Stomach smooth muscle (tissue), 2 donors: ENCODE results near the gene ADCY1.

Experiments
- H3K27ac ChIP-seq: one replicate; pipeline ENCODE4 v1.7.0; 2013; ENCODE audit warnings: mild to moderate bottlenecking, low read length, inconsistent platforms
- H3K27me3 ChIP-seq, 2 donors: one replicate each; pipeline ENCODE4 v1.7.0; 2013; ENCODE audit warnings: low read length in 2 of 2; ENCODE audit not compliant: insufficient read depth in 2 of 2, control insufficient read depth in 1 of 2
- H3K36me3 ChIP-seq, 2 donors: one replicate each; pipeline ENCODE4 v1.7.0; 2013; ENCODE audit warnings: low read length in 2 of 2; ENCODE audit not compliant: control insufficient read depth in 2 of 2, insufficient read depth in 2 of 2
- H3K4me1 ChIP-seq: one replicate; pipeline ENCODE4 v1.7.0; 2013; ENCODE audit warnings: low read length; ENCODE audit not compliant: control insufficient read depth, insufficient read depth
- H3K4me3 ChIP-seq, 2 donors: one replicate each; pipeline ENCODE4 v1.7.0; 2013; ENCODE audit warnings: low read length in 2 of 2
- H3K9ac ChIP-seq, 2 donors: one replicate each; pipeline ENCODE4 v1.7.0; 2013; ENCODE audit warnings: low read length in 2 of 2, mild to moderate bottlenecking in 1 of 2
- H3K9me3 ChIP-seq, 2 donors: one replicate each; pipeline ENCODE4 v1.7.0; 2013; ENCODE audit warnings: low read length in 2 of 2; ENCODE audit not compliant: control insufficient read depth in 2 of 2
- donor health status: healthy.
- donor health status: Pancreatic carcinoma.

The ADCY1 gene

GRCh38 chr7:45680776-45681175 is 106.6 kb downstream of the ADCY1 start:
- H3K4me1 ChIP-seq, result no peaks in the 10 kb centered on the region
- no peaks in the 10 kb centered on the region for H3K36me3 ChIP-seq
- H3K27ac ChIP-seq, result no peak overlapping the region
- H3K9me3 ChIP-seq, result no peaks in the 10 kb centered on the region
- no peak overlapping the region for H3K9ac ChIP-seq
- H3K27me3 ChIP-seq, result peaks cover 0 to 3% of the 10 kb centered on the region in 2 donors
- H3K4me3 ChIP-seq, result no peak overlapping the region

- H3K9me3 ChIP-seq, result no peaks in the 10 kb centered on the region
- H3K4me3 ChIP-seq, result no peak overlapping the region
- H3K9ac ChIP-seq, result no peak overlapping the region
- peaks cover 0 to 3% of the 10 kb centered on the region in 2 donors for H3K27me3 ChIP-seq
- H3K4me1 ChIP-seq, result no peaks in the 10 kb centered on the region
- no peaks in the 10 kb centered on the region for H3K36me3 ChIP-seq
- H3K27ac ChIP-seq, result no peak overlapping the region
These were observed 107.6 kb downstream of the ADCY1 start for GRCh38 chr7:45681596-45682357.

- H3K27me3 ChIP-seq, result peaks cover 0 to 3% of the 10 kb centered on the region in 2 donors
- H3K4me3 ChIP-seq, result no peak overlapping the region
- no peaks in the 10 kb centered on the region for H3K36me3 ChIP-seq
- no peak overlapping the region for H3K9ac ChIP-seq
- H3K9me3 ChIP-seq, result no peaks in the 10 kb centered on the region
- no peak overlapping the region for H3K27ac ChIP-seq
- H3K4me1 ChIP-seq, result no peaks in the 10 kb centered on the region
These were observed 108.2 kb downstream of the ADCY1 start for GRCh38 chr7:45682358-45682735.

GRCh38 chr7:45682836-45683555 is 108.8 kb downstream of the ADCY1 start:
- Histone ChIP-seq H3K9ac (no peak overlapping the region), H3K9me3 (no peaks in the 10 kb centered on the region), H3K27ac (no peak overlapping the region), H3K4me1 (no peaks in the 10 kb centered on the region), H3K4me3 (no peak overlapping the region), H3K27me3 (peaks cover 0 to 3% of the 10 kb centered on the region in 2 donors), H3K36me3 (no peaks in the 10 kb centered on the region)

- Histone ChIP-seq H3K36me3 (no peaks in the 10 kb centered on the region), H3K27me3 (peaks cover 0 to 3% of the 10 kb centered on the region in 2 donors), H3K9ac (no peak overlapping the region), H3K27ac (no peak overlapping the region), H3K4me3 (no peak overlapping the region), H3K4me1 (no peaks in the 10 kb centered on the region), H3K9me3 (no peaks in the 10 kb centered on the region)
These were observed 109.5 kb downstream of the ADCY1 start for GRCh38 chr7:45683556-45684148.

- Histone ChIP-seq H3K27me3 (no peaks in the 10 kb centered on the region), H3K4me3 (no peak overlapping the region), H3K36me3 (no peaks in the 10 kb centered on the region), H3K4me1 (no peaks in the 10 kb centered on the region), H3K9ac (no peak overlapping the region), H3K27ac (no peak overlapping the region), H3K9me3 (no peaks in the 10 kb centered on the region)
These were observed 110.9 kb downstream of the ADCY1 start for GRCh38 chr7:45684910-45685618.

GRCh38 chr7:45685619-45686240 is 111.6 kb downstream of the ADCY1 start:
- no peak overlapping the region for H3K27ac ChIP-seq
- H3K36me3 ChIP-seq, result no peaks in the 10 kb centered on the region
- H3K4me1 ChIP-seq, result no peaks in the 10 kb centered on the region

GRCh38 chr7:45686441-45687184 is 112.4 kb downstream of the ADCY1 start:
- H3K27ac ChIP-seq, result no peak overlapping the region
- no peaks in the 10 kb centered on the region for H3K36me3 ChIP-seq
- no peak overlapping the region for H3K9ac ChIP-seq
- H3K9me3 ChIP-seq, result no peaks in the 10 kb centered on the region
- H3K4me1 ChIP-seq, result no peaks in the 10 kb centered on the region
- H3K27me3 ChIP-seq, result no peaks in the 10 kb centered on the region
- H3K4me3 ChIP-seq, result no peak overlapping the region

More at GRCh38 chr7:45685619-45686240, 111.6 kb downstream of the ADCY1 start:
- Histone ChIP-seq H3K9me3 (no peaks in the 10 kb centered on the region), H3K9ac (no peak overlapping the region), H3K27me3 (no peaks in the 10 kb centered on the region), H3K4me3 (no peak overlapping the region)

GRCh38 chr7:45687185-45687560 is 113.0 kb downstream of the ADCY1 start:
- Histone ChIP-seq H3K9ac (no peak overlapping the region), H3K4me1 (no peaks in the 10 kb centered on the region)

GRCh38 chr7:45687721-45688120 is 113.6 kb downstream of the ADCY1 start:
- Histone ChIP-seq H3K36me3 (no peaks in the 10 kb centered on the region), H3K9ac (no peak overlapping the region), H3K27ac (no peak overlapping the region), H3K4me3 (no peak overlapping the region), H3K4me1 (no peaks in the 10 kb centered on the region), H3K9me3 (no peaks in the 10 kb centered on the region), H3K27me3 (no peaks in the 10 kb centered on the region)

More at GRCh38 chr7:45687185-45687560, 113.0 kb downstream of the ADCY1 start:
- Histone ChIP-seq H3K27ac (no peak overlapping the region), H3K9me3 (no peaks in the 10 kb centered on the region), H3K4me3 (no peak overlapping the region), H3K27me3 (no peaks in the 10 kb centered on the region), H3K36me3 (no peaks in the 10 kb centered on the region)
